MCF 10A (cell line): Measurements from ENCODE around the gene PIP4K2C. TPM values are rescaled to one million over a fixed set of nuclear protein-coding genes. Genes with fewer than 3 reads are reported as not detected.
A peak's percentile ranks its signal among the peaks of the same experiment; 100 is the strongest.

Experiments
- BruUV-seq: library from RNA; stranded (reverse); fragments of 400-500 nt; replicated peaks from 2 replicates; lab custom pipeline; 2021; lab: Mats Ljungman, UMichigan
- CTCF ChIA-PET: fragments of 300-600 bp; sonication (Branson Sonifier 250); formaldehyde crosslinking; extraction: SDS; loops from one replicate; lab custom pipeline; 2021; ENCODE audit warnings: antibody characterized with exemption, inconsistent platforms; lab: Yijun Ruan, JAX
- POLR2A ChIA-PET: fragments of 300-600, 350-650 bp; sonication (Branson Sonifier 250); formaldehyde crosslinking; extraction: SDS; loops from one replicate; lab custom pipeline; 2020; ENCODE audit warnings: antibody characterized with exemption, inconsistent platforms; lab: Yijun Ruan, JAX
- DNase-seq: peaks from one replicate; pipeline ENCODE4 v3.0.0-alpha.2; 2018; ENCODE audit not compliant: unreplicated experiment
- H3K27ac Mint-ChIP-seq: one replicate; pipeline ENCODE4 v1.8.0; 2022; ENCODE audit warnings: mild to moderate bottlenecking, low read depth, mixed read lengths; ENCODE audit not compliant: unreplicated experiment
- H3K27me3 Mint-ChIP-seq: one replicate; pipeline ENCODE4 v1.8.0; 2022; ENCODE audit warnings: mixed read lengths; ENCODE audit not compliant: insufficient read depth, unreplicated experiment
- H3K36me3 Mint-ChIP-seq: one replicate; pipeline ENCODE4 v1.8.0; 2022; ENCODE audit warnings: mild to moderate bottlenecking, moderate library complexity, mixed read lengths; ENCODE audit not compliant: insufficient read depth, unreplicated experiment
- H3K4me1 Mint-ChIP-seq: one replicate; pipeline ENCODE4 v1.8.0; 2022; ENCODE audit warnings: mixed read lengths; ENCODE audit not compliant: insufficient read depth, unreplicated experiment
- H3K4me3 Mint-ChIP-seq: one replicate; pipeline ENCODE4 v1.8.0; 2022; ENCODE audit warnings: mild to moderate bottlenecking, moderate library complexity, mixed read lengths; ENCODE audit not compliant: unreplicated experiment
- H3K9me3 Mint-ChIP-seq: one replicate; pipeline ENCODE4 v1.8.0; 2022; ENCODE audit warnings: mixed read lengths; ENCODE audit not compliant: unreplicated experiment
- intact Hi-C: fragments of 100-400 bp; cut with micrococcal nuclease; formaldehyde crosslinking; loops from 2 replicates; pipeline ENCODE4 v1.14.1; 2022
- total RNA-seq: library from RNA; stranded (reverse); gene quantifications from 2 replicates; pipeline ENCODE4 v1.2.3, GENCODE V29; 2022
- TF ChIP-seq, protein P1 (sequence below): fragments of 200-600 bp; IDR thresholded peaks from one replicate; pipeline ENCODE4 v1.8.0; 2022; ENCODE audit warnings: antibody characterized with exemption, mild to moderate bottlenecking; ENCODE audit not compliant: unreplicated experiment

The PIP4K2C gene
- total RNA-seq, 1 experiment from 2014 or later = 32.0 TPM

DNA sequence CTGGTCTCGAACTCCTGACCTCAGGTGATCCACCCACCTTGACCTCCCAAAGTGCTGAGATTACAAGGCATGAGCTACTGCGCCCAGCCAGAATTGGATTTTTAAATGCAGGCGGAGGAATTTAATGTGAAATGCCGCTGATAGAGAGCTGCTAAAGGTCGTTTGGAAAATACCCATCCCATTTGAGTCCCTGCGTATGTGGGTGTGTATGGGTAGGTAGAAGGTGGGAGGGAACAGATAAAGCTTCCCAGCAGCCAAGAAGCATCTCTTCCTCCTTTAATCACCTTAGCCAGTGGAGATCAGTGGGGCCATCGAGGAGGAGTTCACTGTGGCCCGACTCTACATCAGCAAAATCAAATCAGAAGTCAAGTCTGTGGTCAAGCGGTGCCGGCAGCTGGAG, 16.2 kb upstream of the PIP4K2C start:
- Mint-ChIP-seq H3K9me3 (no peaks in the 10 kb centered on the region), H3K4me1 (no peaks in the 10 kb centered on the region), H3K27ac (no peak overlapping the region), H3K4me3 (no peak overlapping the region), H3K27me3 (no peaks in the 10 kb centered on the region), H3K36me3 (no peaks in the 10 kb centered on the region)
- ChIA-PET POLR2A (no interaction called here), CTCF (interaction anchor here (0.6 to 6.7 kb wide), 8 partner anchors 9 to 1385 kb away, joined by 3 to 55 read pairs (median 3); no protein-coding TSS in a partner anchor)
- TF ChIP-seq, protein P1, sequence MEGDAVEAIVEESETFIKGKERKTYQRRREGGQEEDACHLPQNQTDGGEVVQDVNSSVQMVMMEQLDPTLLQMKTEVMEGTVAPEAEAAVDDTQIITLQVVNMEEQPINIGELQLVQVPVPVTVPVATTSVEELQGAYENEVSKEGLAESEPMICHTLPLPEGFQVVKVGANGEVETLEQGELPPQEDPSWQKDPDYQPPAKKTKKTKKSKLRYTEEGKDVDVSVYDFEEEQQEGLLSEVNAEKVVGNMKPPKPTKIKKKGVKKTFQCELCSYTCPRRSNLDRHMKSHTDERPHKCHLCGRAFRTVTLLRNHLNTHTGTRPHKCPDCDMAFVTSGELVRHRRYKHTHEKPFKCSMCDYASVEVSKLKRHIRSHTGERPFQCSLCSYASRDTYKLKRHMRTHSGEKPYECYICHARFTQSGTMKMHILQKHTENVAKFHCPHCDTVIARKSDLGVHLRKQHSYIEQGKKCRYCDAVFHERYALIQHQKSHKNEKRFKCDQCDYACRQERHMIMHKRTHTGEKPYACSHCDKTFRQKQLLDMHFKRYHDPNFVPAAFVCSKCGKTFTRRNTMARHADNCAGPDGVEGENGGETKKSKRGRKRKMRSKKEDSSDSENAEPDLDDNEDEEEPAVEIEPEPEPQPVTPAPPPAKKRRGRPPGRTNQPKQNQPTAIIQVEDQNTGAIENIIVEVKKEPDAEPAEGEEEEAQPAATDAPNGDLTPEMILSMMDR = no peak
- DNase-seq = no peak
- intact Hi-C loops = no loop called here
- no TSS peak for BruUV-seq

DNA sequence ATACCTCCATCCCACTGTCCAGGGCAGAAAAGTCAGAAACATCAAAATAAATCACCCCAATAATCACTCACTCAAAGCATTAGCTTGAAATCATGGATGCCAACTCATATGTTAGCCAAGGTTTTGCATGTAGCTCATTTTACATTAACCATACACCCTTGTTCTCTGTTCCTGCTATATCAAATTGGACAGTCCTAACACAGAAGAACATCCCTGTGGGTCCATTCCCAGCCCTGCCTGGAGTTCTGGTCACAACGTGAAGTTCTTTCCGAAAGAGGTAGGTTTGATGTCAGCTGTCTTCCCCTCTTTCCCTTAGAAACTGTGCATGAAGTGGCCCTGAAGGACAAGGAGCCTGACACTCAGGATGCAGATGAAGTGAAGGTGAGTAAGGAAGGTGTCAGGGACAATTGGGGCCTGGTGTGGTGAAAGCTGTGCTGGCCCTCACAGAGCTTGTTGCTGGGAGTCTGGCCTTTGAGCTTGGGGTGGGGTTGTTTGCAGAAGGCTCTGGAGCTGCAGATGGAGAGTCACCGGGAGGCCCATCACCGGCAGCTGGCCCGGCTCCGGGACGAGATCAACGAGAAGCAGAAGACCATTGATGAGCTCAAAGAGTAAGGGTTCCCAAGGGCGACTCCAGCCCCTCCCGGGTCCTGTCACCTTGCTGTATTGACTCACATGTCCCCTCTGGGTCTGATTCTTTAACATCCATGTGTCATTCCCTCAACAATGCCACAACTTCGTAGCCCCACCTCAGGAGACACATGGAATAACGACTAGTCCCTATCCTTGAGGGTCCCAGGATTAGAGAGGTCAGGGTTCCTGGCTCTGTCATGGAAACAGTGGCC, 15.0 kb upstream of the PIP4K2C start:
- TF ChIP-seq, protein P1 = no peak
- no peak overlapping the region for H3K27ac Mint-ChIP-seq
- H3K4me3 Mint-ChIP-seq = no peak overlapping the region
- intact Hi-C loops = no loop called here
- no peaks in the 10 kb centered on the region for H3K4me1 Mint-ChIP-seq
- no peak for DNase-seq
- ChIA-PET CTCF (interaction anchor here (0.6 to 6.7 kb wide), 8 partner anchors 7 to 159 kb away, joined by 3 to 55 read pairs (median 4); no protein-coding TSS in a partner anchor), POLR2A (interaction anchor here (0.8 to 0.9 kb wide), 3 partner anchors 30 to 60 kb away, joined by 3 to 6 read pairs (median 3); no protein-coding TSS in a partner anchor)
- no TSS peak for BruUV-seq
- no peaks in the 10 kb centered on the region for H3K36me3 Mint-ChIP-seq
- no peaks in the 10 kb centered on the region for H3K27me3 Mint-ChIP-seq
- H3K9me3 Mint-ChIP-seq = no peaks in the 10 kb centered on the region

DNA sequence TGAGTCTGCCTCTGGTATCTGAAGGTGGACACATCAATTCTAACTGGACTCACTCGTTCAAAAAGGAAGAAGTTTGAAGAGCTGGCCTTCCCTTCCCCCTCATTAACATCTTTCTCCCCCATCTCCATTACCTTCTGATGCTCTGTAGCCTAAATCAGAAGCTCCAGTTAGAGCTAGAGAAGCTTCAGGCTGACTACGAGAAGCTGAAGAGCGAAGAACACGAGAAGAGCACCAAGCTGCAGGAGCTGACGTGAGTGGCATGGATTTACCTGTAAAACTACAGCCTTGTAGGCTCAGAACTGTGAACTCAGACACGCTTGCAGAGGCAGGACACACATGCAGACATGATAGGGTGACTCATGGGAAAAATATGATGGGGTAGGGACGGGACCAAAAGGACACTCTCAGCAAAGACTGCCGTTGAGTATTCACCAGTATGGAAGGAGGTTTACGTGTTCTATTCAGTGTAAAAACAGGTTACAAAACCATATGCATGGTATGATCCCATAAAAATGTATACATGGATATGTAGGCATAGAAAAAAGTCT, 14.3 kb upstream of the PIP4K2C start:
- Mint-ChIP-seq H3K27me3 (no peaks in the 10 kb centered on the region), H3K36me3 (no peaks in the 10 kb centered on the region), H3K4me3 (no peak overlapping the region), H3K9me3 (no peaks in the 10 kb centered on the region), H3K27ac (no peak overlapping the region), H3K4me1 (no peaks in the 10 kb centered on the region)
- ChIA-PET POLR2A (interaction anchor here (0.9 kb wide), 1 partner anchor 59 kb away, joined by 6 read pairs; no protein-coding TSS in a partner anchor), CTCF (interaction anchor here (0.6 to 6.7 kb wide), 6 partner anchors 7 to 158 kb away, joined by 3 to 55 read pairs (median 6); no protein-coding TSS in a partner anchor)
- TF ChIP-seq, protein P1 = no peak
- BruUV-seq = no TSS peak
- peak; percentile 23 for DNase-seq
- intact Hi-C loops = no loop called here
